Left lobe of liver (tissue), 2 donors: Measurements from ENCODE around the gene TMEM120B. TPM values are rescaled to one million over a fixed set of nuclear protein-coding genes. Genes with fewer than 3 reads are reported as not detected.
A peak's percentile ranks its signal among the peaks of the same experiment; 100 is the strongest.
"Not testable (repeated sequence)": the region's sequence is repeated elsewhere in the genome, so short reads cannot be mapped to it uniquely, and the experiment has no call there.

Source experiments
- ATAC-seq: fragments of 200-7000 bp; cut with Tn5 transposase; one replicate; pipeline ENCODE4 v1.9.1; 2020; ENCODE audit warnings: mild to moderate bottlenecking, moderate library complexity
- DNase-seq: peaks from one replicate; pipeline ENCODE4 v3.0.0-alpha.2; 2020; ENCODE audit warnings: low spot score
- total RNA-seq: library from RNA; stranded (reverse); gene quantifications from one replicate; pipeline ENCODE4 v1.2.1, GENCODE V29; 2021
- donor health status: DM: no; HTN: no; CAD: no; lungs with moderate emphysema.
- donor health status: DM: no; HTN: yes; CAD: no.

The TMEM120B gene
- total RNA-seq, 1 donor from 2014 or later, result 5.6 TPM

- ATAC-seq (no peak), DNase-seq (no peak)
These were observed 25.8 kb downstream of the TMEM120B start for GRCh38 chr12:121738340-121738858.

- no peak for ATAC-seq
- no peak for DNase-seq
These were observed 28.3 kb downstream of the TMEM120B start for GRCh38 chr12:121740847-121741246.

- DNase-seq, result no peak
- no peak for ATAC-seq
These were observed 29.2 kb downstream of the TMEM120B start for GRCh38 chr12:121741743-121742142.

GRCh38 chr12:121745545-121745944 is 33.0 kb downstream of the TMEM120B start:
- not testable (repeated sequence) for DNase-seq, ATAC-seq

- ATAC-seq (peak; percentile 7), DNase-seq (no peak)
These were observed 35.6 kb downstream of the TMEM120B start for GRCh38 chr12:121748218-121748570.

GRCh38 chr12:121748571-121749265 is 36.2 kb downstream of the TMEM120B start:
- ATAC-seq (peak; percentile 27), DNase-seq (no peak)

- DNase-seq, result no peak
These were observed 36.7 kb downstream of the TMEM120B start for GRCh38 chr12:121749267-121749666.

GRCh38 chr12:121750507-121750955 is 38.0 kb downstream of the TMEM120B start:
- DNase-seq (no peak), ATAC-seq (no peak)

More at GRCh38 chr12:121749267-121749666, 36.7 kb downstream of the TMEM120B start:
- no peak for ATAC-seq

- DNase-seq (no peak), ATAC-seq (no peak)
These were observed 38.5 kb downstream of the TMEM120B start for GRCh38 chr12:121751034-121751433.

GRCh38 chr12:121751749-121752351 is 39.3 kb downstream of the TMEM120B start:
- ATAC-seq, result no peak
- no peak for DNase-seq

GRCh38 chr12:121753844-121754264 is 41.3 kb downstream of the TMEM120B start:
- peak; percentile 98 for DNase-seq
- ATAC-seq, result peak; percentile 91

- no peak for ATAC-seq
These were observed 42.3 kb downstream of the TMEM120B start for GRCh38 chr12:121754836-121755235.

GRCh38 chr12:121755591-121755990 is 43.0 kb downstream of the TMEM120B start:
- ATAC-seq (no peak), DNase-seq (no peak)

More at GRCh38 chr12:121754836-121755235, 42.3 kb downstream of the TMEM120B start:
- no peak for DNase-seq

- ATAC-seq, DNase-seq: not testable (repeated sequence)
These were observed 46.0 kb downstream of the TMEM120B start for GRCh38 chr12:121758536-121758935.

GRCh38 chr12:121762269-121762668 is 49.7 kb downstream of the TMEM120B start:
- ATAC-seq, result no peak

GRCh38 chr12:121764808-121765207 is 52.3 kb downstream of the TMEM120B start:
- no peak for DNase-seq
- ATAC-seq, result no peak

More at GRCh38 chr12:121762269-121762668, 49.7 kb downstream of the TMEM120B start:
- no peak for DNase-seq

- ATAC-seq (no peak), DNase-seq (no peak)
These were observed 53.0 kb downstream of the TMEM120B start for GRCh38 chr12:121765573-121765972.

GRCh38 chr12:121766290-121767039 is 53.9 kb downstream of the TMEM120B start:
- no peak for DNase-seq
- no peak for ATAC-seq

GRCh38 chr12:121767525-121768016 is 55.0 kb downstream of the TMEM120B start:
- ATAC-seq, result no peak

GRCh38 chr12:121769297-121769830 is 56.8 kb downstream of the TMEM120B start:
- no peak for DNase-seq
- ATAC-seq, result no peak

More at GRCh38 chr12:121767525-121768016, 55.0 kb downstream of the TMEM120B start:
- no peak for DNase-seq

- DNase-seq (peak; percentile 76), ATAC-seq (peak; percentile 78)
These were observed 57.3 kb downstream of the TMEM120B start for GRCh38 chr12:121769831-121770301.
